Measurements from ENCODE around the gene L3MBTL4. TPM values are rescaled to one million over a fixed set of nuclear protein-coding genes. Genes with fewer than 3 reads are reported as not detected.
A peak's percentile ranks its signal among the peaks of the same experiment; 100 is the strongest.

Gene L3MBTL4
- total RNA-seq, 3 donors from 2014 or later: 7.8 to 23.0 (median 19.7) TPM

DNA sequence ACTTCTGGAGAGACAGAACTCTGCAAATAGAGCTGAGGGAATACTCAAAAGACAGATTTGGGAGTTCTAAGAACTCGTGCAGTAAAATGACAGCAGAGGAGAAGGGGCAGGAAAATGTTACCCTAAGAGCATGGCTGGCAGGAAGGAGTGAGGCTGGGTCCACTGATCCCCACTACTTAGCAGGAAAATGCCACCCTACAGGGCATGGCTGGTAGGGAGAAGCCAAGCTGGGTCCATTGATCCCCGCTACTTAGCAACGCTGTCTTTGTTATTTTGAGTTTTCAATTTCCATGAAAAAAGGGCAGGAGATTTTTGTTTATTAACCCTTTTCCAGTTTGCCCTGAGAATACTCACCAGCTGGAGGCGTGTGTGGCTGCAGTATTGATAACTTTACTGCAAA is 419.1 kb downstream of the L3MBTL4 start:
- no peak overlapping the region for H3K4me3 ChIP-seq
- H3K27ac ChIP-seq: no peak overlapping the region
- intact Hi-C loops (cut with DNase I; ENCODE audit: low total_unique reads): no loop called here
- no peak for TF ChIP-seq POLR2A (IDR thresholded peaks at IDR 0.05)
- TF ChIP-seq POLR2AphosphoS5 (IDR thresholded peaks at IDR 0.05): no peak
- no peak for TF ChIP-seq CTCF (IDR thresholded peaks at IDR 0.05)
- no peaks in the 10 kb centered on the region for H3K4me1 ChIP-seq
- no peak for DNase-seq (ENCODE audit: low spot score in 2 of 2)
- H3K9me3 ChIP-seq: no peaks in the 10 kb centered on the region
- H3K36me3 ChIP-seq: no peaks in the 10 kb centered on the region
- no peaks in the 10 kb centered on the region for H3K27me3 ChIP-seq

GRCh38 chr18:5993938-5994337 is 420.8 kb downstream of the L3MBTL4 start:
- Histone ChIP-seq H3K4me1 (no peaks in the 10 kb centered on the region), H3K36me3 (no peaks in the 10 kb centered on the region), H3K9me3 (no peaks in the 10 kb centered on the region), H3K27me3 (no peaks in the 10 kb centered on the region), H3K4me3 (no peak overlapping the region), H3K27ac (no peak overlapping the region)
- intact Hi-C loops (cut with DNase I; ENCODE audit: low total_unique reads): no loop called here
- DNase-seq (ENCODE audit: low spot score in 2 of 2): no peak
- TF ChIP-seq POLR2AphosphoS5 (IDR thresholded peaks at IDR 0.05): no peak
- TF ChIP-seq CTCF (IDR thresholded peaks at IDR 0.05): no peak
- no peak for TF ChIP-seq POLR2A (IDR thresholded peaks at IDR 0.05)

- TF ChIP-seq POLR2AphosphoS5 (IDR thresholded peaks at IDR 0.05) (no peak), POLR2A (IDR thresholded peaks at IDR 0.05) (no peak), CTCF (IDR thresholded peaks at IDR 0.05) (no peak)
- Histone ChIP-seq H3K4me3 (no peak overlapping the region), H3K27me3 (no peaks in the 10 kb centered on the region), H3K27ac (no peak overlapping the region), H3K9me3 (no peaks in the 10 kb centered on the region), H3K36me3 (no peaks in the 10 kb centered on the region), H3K4me1 (no peaks in the 10 kb centered on the region)
- DNase-seq (ENCODE audit: low spot score in 2 of 2): no peak
- intact Hi-C loops (cut with DNase I; ENCODE audit: low total_unique reads): no loop called here
Observed at GRCh38 chr18:5992381-5992780, 422.3 kb downstream of the L3MBTL4 start.

DNA sequence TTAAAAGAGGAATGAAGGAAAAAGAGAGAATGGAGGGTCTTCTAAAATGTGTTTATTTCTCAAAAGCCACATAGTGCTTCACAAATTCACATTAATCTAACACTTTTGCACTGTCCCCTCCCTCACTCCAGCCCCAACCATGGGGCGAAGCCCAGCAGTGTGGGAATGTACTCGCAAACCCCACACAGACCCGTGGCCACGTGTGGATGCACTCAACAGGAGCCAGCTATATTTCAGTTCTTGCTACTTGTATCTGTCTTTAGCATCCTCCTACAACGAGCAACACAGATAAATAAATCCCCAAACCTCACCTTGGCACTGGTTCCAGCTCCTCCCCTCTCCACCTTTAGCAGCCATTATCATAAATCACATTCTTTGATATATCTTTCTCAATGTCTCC is 427.5 kb downstream of the L3MBTL4 start:
- no peaks in the 10 kb centered on the region for H3K36me3 ChIP-seq
- no peaks in the 10 kb centered on the region for H3K9me3 ChIP-seq
- DNase-seq (ENCODE audit: low spot score in 2 of 2): no peak
- H3K4me1 ChIP-seq: no peaks in the 10 kb centered on the region
- TF ChIP-seq POLR2A (IDR thresholded peaks at IDR 0.05) (no peak), POLR2AphosphoS5 (IDR thresholded peaks at IDR 0.05) (no peak), CTCF (IDR thresholded peaks at IDR 0.05) (no peak)
- H3K27me3 ChIP-seq: no peaks in the 10 kb centered on the region
- H3K27ac ChIP-seq: peak overlapping the region in 1 of 2 donors; percentile 26
- intact Hi-C loops (cut with DNase I; ENCODE audit: low total_unique reads): no loop called here
- no peak overlapping the region for H3K4me3 ChIP-seq

DNA sequence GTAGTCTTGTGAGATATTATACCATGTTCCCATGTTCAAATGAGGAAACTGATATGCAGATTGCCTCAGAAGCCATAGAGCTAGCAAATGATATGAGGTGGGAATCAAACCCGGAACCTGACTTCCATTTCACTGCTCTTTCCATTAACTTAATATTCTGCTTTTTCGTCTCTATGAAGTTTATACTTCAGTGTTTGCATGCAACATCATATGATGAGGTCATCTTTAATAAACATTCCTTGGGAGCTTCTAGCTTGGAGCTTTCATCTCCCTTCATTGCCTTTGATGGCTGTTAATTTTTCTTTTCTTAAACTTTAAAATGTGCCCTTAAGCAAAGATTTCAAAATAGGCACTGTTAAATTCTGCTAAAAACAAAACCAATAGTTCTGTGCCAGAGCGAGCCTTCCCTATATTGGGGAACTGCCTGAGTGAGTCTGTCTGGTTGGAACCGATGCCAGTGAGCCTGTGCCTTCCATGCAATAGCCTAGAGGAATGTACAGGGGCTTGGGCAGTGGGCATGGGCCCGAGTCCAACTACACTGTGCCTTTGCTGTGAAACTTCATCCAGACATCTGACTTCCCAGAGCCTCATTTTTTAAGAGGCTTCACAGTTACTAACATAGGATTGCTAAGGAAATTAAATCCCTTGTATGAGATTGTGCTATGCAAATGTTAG is 428.3 kb downstream of the L3MBTL4 start:
- Histone ChIP-seq H3K36me3 (no peaks in the 10 kb centered on the region), H3K27me3 (no peaks in the 10 kb centered on the region), H3K27ac (peak overlapping the region; percentile 58 to 69), H3K4me3 (no peak overlapping the region), H3K9me3 (no peaks in the 10 kb centered on the region), H3K4me1 (no peaks in the 10 kb centered on the region)
- no peak for DNase-seq (ENCODE audit: low spot score in 2 of 2)
- intact Hi-C loops (cut with DNase I; ENCODE audit: low total_unique reads): no loop called here
- TF ChIP-seq POLR2AphosphoS5 (IDR thresholded peaks at IDR 0.05) (no peak), CTCF (IDR thresholded peaks at IDR 0.05) (no peak), POLR2A (IDR thresholded peaks at IDR 0.05) (no peak)
